Measurements from ENCODE around the gene CDC42BPA.
"Not testable (repeated sequence)": the region's sequence is repeated elsewhere in the genome, so short reads cannot be mapped to it uniquely, and the experiment has no call there.

Gene CDC42BPA

GRCh38 chr1:227004796-227005195 lies 313.5 kb downstream of the CDC42BPA start:
- in situ Hi-C loops (cut with MboI; ENCODE audit: low sequenced_read_pairs) = no loop called here

GRCh38 chr1:227003165-227003564 lies 315.1 kb downstream of the CDC42BPA start:
- in situ Hi-C loops (cut with MboI; ENCODE audit: low sequenced_read_pairs) = no loop called here

DNA sequence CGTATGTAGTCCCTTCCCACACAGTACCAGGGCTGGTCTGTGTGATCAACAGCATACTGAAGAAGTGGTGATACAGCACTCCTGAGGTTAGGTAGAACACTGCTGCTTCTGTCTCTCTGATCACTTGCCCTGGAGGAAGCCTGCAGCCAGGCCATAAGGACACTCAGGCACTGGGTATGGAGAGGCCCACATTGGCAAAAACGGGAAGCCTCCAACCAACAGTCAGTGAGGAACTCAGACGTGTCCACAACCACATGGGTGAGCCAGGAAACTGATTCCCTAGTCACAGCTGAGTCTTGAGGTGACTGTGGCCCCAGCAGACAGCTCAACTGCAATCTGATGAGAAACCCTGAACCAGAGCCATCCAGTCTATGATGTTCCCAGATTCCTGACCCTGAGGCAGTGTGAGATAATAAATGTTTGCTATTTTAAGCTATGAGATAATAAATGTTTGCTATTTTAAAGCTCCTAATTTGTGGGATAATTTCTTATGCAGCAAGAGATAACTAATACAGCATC lies 315.7 kb downstream of the CDC42BPA start:
- in situ Hi-C loops (cut with MboI; ENCODE audit: low sequenced_read_pairs) = no loop called here

DNA sequence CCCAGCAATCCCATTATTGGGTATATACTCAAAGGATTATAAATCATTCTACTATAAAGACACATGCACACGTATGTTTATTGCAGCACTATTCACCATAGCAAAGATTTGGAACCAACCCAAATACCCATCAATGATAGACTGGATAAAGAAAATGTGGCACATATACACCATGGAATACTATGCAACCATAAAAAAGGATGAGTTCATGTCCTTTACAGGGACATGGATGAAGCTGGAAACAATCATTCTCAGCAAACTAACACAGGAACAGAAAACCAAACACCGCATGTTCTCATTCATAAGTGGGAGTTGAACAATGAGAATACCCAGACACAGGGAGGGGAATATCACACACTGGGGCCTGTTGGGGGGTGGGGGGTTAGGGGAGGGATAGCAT lies 318.7 kb downstream of the CDC42BPA start:
- in situ Hi-C loops (cut with MboI; ENCODE audit: low sequenced_read_pairs) = not testable (repeated sequence)

DNA sequence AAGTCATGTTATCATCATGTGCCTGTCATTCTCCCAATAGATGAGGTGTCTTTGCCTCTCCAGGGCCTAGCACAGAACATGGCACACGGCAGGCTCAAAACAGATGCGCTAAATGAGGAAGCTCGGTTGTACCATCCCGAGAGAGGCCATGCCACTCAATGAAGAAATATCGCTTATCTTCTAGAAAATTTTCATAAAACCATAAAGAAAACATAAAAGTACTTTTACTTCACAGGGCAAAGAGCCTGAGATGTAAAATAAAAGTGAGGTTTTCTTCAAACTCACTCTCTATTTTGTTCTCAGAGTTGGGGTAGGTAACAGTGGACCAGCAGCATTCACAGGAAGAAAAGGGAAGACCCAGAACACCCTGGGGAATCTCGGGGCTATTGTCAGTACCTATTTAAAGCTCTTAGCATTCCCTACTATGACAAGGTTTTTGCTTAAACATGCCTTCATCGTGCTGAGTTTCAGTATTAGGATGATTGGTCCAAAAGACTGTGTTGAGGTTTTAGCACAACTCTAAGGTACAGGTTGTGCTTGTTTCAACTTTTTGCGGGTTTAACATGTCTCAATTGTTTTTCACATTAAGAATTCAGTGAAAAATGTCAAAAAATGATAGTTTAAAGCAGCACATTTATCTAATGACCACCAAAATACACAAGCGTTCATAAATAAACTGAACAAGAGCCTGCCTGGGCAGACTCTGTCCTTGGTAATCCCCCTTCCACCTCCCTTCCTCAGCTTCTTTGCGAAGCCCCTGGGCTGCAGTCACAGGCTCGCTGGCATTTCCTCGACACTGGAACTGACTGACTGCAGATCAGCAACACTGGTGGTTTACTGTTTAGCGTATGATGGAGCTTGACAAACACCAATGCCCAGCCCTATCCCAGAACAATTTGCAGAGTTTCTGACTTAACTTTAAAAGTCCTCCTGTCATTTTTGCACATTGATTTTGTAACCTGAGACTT lies 322.6 kb downstream of the CDC42BPA start:
- in situ Hi-C loops (cut with MboI; ENCODE audit: low sequenced_read_pairs) = no loop called here

GRCh38 chr1:226994586-226995364 lies 323.5 kb downstream of the CDC42BPA start:
- in situ Hi-C loops (cut with MboI; ENCODE audit: low sequenced_read_pairs) = no loop called here

DNA sequence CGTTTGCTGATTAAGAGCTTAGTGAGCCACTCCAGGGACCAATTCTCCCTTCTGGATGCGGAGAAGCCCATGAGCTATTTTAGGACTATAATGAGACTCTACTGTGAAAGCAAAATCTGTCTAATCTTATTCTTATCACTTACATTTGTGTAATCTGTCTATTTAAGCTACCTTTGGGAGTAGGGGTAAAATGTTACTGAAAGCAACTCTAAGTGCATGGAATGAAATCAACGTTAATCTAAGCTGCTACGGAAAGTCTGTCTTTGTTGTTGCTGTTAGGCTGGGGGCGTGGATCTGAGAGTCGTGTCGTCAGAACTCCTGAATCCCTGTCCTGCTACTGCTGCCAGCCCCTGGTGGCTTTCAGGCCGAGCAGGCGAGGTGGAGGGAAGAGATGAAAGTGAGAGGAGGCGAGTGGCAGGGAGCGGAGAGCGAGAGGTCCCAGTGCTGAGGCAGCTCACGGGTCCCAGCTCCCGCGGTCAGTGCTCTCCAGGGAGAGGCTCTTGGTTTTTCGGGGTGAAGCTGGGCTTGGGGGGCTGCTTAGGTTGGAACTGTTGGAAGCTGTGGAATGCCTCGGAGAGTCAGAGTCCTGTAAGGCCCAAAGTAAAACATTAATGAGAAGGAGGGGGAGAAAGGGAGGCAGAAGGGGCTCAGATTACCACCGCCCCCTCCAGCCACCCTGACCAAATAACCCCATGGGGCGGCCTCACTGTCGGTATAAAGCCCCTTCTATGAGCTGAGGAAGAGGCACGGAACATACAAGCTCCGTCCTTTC lies 324.3 kb downstream of the CDC42BPA start:
- in situ Hi-C loops (cut with MboI; ENCODE audit: low sequenced_read_pairs) = no loop called here

- in situ Hi-C loops (cut with MboI; ENCODE audit: low sequenced_read_pairs) = no loop called here
Measured at GRCh38 chr1:226991920-226992319, 326.4 kb downstream of the CDC42BPA start.

DNA sequence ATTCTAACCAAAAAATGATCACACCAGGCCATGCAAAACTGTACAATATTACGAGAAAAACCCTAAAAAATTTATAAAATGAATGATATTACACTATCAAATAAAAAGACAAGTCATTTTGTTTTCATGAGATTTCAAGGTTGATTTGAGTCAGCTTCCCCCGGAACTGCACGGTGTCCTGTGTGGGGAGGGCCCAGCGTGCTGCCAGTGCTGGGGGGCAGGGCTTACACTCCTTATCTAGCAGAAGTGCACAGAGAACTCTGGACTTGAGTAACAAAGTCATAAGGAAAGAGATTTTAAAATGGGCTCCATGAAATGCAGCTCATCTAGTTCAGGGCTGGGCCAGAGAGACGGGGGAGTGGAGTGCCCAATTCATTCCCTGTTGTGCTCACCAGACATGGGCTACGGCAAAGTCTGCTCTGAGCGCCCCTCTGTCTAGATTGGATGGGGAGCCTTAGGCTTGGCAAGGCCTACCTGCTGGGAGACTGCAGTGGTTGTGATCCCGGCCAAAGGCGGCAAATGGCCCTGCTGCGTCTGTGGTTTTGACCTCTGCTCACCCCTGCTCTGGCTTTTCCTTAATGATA lies 328.1 kb downstream of the CDC42BPA start:
- in situ Hi-C loops (cut with MboI; ENCODE audit: low sequenced_read_pairs) = no loop called here

- in situ Hi-C loops (cut with MboI; ENCODE audit: low sequenced_read_pairs) = no loop called here
Measured at GRCh38 chr1:226989085-226989920, 329.0 kb downstream of the CDC42BPA start.

DNA sequence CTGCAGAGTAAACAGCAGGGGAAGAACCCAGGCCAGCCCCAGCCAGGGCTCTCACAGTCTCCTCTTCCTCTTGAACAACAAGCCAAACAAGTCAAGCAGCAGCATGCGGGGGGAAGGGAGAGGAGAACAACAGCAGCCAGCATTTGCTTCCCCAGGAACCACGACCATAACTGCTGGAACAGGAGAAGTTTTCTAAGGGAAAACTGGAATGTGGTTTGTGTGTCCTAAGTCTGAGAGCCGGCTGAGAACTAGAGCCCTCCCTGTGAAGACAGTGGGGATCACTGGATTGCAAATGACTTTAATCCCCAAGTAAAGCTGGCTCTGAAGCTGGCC lies 330.0 kb downstream of the CDC42BPA start:
- in situ Hi-C loops (cut with MboI; ENCODE audit: low sequenced_read_pairs) = no loop called here

DNA sequence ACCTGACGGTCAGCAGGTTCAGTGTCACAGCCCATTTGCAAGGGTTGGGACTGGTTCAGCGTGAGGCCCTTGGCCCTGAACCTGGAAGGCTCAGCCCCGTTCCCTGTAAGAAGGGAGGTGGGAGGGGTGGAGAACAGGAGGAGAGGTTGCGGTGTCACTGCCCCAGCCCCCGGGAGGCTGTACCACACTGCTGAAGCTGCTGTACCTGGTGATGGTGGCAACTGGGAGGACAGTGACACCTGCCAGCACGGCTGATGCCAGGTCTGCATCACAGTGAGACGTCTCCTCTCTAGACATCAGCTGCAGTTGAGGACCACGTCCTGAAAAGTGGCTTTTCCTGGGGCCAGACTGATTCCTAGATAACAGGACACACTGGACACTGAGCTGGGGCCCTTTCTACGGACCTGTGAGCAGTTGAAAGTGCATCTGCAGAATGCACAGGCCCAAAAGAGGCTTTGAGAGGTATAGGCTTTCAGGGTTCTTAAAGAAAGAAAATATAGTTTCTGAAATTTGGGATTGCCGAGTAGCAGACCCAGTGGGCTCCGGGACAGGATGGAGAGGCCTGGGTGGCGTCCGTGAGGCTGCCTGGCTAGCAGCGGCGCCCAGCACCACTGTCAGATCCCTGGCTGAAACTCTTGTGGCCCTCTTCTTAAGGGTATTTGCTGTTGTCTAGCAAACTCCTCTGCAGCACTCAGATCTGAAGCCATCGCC lies 330.5 kb downstream of the CDC42BPA start:
- in situ Hi-C loops (cut with MboI; ENCODE audit: low sequenced_read_pairs) = no loop called here

- in situ Hi-C loops (cut with MboI; ENCODE audit: low sequenced_read_pairs) = no loop called here
Measured at GRCh38 chr1:226987179-226987536, 331.1 kb downstream of the CDC42BPA start.

- in situ Hi-C loops (cut with MboI; ENCODE audit: low sequenced_read_pairs) = no loop called here
Measured at GRCh38 chr1:226986496-226987178, 331.7 kb downstream of the CDC42BPA start.

DNA sequence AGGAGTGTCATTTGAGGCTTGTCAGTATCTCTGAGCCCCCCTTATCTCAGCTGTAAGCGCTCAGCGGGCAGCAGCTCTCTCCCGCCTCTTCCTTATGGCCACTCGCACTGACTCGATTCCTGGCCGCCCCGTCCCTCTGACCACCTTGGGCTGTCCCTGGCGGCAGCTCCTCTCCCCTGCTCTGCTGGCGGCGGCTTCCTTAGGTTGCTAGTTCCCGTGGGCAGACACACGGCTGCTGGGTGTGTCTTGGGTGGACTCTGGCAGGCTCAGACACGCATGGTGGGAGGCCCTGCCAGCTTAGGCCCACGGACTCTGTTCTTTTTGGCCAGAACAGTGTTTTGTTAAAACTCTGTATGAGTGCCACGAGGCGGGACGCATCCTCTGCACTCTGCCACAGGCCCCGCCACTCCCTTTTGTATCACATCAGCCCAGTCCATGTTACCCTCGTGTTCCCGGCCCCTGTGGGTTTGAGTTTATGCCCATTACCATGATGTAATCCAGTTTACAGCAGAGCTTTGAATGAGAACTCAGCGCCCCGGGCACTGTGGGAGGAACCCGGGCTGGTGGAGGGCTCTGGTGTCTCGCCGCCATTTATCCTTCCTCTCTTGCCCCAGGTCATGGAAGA lies 332.3 kb downstream of the CDC42BPA start:
- in situ Hi-C loops (cut with MboI; ENCODE audit: low sequenced_read_pairs) = no loop called here

GRCh38 chr1:226985239-226985838 lies 333.0 kb downstream of the CDC42BPA start:
- in situ Hi-C loops (cut with MboI; ENCODE audit: low sequenced_read_pairs) = no loop called here

DNA sequence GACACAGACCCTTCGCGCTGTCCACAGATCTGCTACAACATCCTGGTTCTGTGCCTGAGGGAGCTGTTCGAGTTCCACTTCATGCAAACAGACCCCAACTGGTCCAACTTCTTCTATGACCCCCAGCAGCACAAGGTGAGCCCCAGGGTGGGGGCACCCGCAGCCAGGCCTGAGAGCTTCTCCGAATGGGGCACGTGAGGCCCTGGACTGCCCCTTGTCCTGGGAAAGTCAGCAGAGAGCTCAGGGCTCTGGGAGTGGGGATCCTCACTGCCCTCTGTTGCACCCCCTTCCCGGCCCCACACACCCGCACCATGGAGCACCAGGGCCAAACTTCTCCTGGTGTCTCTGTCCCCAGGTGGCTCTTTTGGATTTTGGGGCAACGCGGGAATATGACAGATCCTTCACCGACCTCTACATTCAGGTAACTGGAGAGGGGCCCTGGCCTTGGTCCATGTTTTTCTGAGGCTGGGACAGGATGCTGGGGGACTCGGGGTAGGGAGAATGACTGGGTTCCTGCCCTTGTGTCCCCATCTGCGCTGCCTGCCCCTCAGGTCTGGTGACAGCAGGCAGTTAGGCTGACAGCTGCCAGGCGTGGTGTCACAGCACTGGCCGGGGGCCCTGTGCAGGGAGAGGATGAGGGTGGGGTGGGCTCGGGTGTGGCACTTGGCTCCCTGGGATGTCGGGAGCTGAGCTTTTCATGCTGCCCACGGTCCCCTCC lies 333.6 kb downstream of the CDC42BPA start:
- in situ Hi-C loops (cut with MboI; ENCODE audit: low sequenced_read_pairs) = no loop called here

Measured in HL-60/S4 (cell line).